Bronchial smooth muscle cell (primary cell): ENCODE results near the gene ADAMTSL5. TPM values are rescaled to one million over a fixed set of nuclear protein-coding genes. Genes with fewer than 3 reads are reported as not detected.

Source experiments
- total RNA-seq: library from RNA; depleted of rRNA; stranded (reverse); fragments of >200 nt; gene quantifications from 2 replicates; pipeline ENCODE4 v1.2.1, GENCODE V29; 2014

Gene ADAMTSL5, protein sequence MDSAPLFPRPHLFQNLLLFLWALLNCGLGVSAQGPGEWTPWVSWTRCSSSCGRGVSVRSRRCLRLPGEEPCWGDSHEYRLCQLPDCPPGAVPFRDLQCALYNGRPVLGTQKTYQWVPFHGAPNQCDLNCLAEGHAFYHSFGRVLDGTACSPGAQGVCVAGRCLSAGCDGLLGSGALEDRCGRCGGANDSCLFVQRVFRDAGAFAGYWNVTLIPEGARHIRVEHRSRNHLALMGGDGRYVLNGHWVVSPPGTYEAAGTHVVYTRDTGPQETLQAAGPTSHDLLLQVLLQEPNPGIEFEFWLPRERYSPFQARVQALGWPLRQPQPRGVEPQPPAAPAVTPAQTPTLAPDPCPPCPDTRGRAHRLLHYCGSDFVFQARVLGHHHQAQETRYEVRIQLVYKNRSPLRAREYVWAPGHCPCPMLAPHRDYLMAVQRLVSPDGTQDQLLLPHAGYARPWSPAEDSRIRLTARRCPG
- 3.9 and 4.7 TPM in 2 replicates for total RNA-seq

DNA sequence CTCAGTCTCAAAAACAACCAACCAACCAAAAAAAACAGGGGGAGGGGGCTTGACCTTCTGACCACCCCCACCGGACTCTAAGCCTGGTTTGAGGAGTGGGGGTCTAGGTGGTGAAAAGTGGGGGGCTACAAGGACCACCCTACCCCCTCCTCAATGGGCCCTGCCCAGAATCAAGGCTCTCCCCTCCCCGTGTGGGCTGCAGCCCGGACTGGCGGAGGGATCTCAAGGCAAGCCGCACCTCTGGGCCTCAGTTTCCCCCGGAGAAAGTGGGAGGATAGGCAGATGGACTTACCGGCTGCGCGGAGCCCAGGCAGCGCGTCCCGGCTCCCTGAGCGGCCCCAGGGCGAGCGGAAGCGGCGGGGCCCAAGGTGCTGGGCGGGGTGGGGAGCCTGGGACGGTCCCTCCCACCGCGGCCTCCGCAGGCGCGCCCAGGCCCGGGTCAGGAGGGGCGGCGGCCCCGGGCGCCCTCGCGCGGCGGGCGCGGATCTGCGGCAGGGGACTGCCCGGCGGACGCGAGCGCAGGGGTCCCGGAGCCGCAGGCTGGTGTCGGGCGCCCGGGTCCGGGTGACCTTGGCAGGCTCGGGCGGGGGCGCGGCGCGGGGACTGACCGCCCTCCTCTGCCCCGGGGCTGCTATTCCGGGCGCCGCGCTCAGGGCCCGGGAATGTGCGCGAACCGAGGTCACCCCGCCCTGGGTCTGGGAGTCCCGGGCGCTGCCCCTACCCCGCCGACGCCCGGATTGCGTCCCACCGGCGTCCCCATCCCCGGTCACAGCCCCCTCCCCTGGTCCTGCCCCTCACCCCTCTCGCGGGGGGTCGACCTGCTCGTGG, at the start of gene ADAMTSL5:
ADAMTSL5 (minus strand) TSS at position 349 of the 828 bp plus-strand sequence. CDS start 2,076 bp downstream, outside the sequence.

DNA sequence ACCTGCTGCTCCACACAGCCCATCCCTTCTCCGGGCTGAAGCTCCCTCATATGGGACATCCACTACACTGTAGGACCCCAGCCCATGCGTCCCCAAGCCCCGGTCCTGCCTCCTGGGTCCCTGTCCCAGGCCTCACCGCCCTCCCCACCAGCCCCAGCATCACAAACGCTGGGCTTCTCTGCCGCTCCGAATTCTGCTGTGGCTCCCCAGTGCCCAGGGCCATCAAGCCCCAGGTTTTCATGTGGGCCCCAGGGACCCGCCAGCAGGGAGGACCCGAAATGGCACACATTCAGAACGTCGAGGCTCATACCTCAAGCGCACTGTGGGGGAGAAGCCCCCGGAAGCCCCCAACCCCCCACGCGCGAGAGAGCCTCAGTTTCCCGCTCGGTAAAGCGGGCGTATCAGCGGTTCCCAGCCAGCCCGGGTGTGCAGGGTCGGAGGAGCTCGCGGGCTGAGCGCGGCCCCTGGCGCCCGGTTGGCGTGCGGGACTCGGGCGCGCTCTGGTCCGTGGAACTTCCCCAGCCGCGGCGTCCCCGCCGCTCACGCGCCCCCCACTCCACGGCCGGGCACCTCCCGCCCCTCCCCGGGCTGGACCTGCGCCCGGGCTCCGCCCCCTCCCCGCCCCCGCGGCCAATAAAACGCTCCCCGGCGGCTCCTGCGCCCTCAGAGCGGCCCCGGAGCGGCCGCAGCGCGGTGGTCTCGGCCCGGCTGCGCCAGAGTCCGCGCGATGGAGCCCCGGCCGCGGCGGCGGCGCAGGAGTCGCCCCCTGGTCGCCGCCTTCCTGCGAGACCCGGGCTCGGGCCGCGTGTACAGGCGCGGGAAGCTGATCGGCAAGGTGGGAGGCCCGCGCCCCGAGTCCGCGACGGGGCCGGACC, 10.8 kb upstream of the ADAMTSL5 start, which contains the start of gene PLK5:
PLK5 (plus strand) TSS at position 666 of the 875 bp plus-strand sequence. CDS start 2,920 bp downstream, outside the sequence.

DNA sequence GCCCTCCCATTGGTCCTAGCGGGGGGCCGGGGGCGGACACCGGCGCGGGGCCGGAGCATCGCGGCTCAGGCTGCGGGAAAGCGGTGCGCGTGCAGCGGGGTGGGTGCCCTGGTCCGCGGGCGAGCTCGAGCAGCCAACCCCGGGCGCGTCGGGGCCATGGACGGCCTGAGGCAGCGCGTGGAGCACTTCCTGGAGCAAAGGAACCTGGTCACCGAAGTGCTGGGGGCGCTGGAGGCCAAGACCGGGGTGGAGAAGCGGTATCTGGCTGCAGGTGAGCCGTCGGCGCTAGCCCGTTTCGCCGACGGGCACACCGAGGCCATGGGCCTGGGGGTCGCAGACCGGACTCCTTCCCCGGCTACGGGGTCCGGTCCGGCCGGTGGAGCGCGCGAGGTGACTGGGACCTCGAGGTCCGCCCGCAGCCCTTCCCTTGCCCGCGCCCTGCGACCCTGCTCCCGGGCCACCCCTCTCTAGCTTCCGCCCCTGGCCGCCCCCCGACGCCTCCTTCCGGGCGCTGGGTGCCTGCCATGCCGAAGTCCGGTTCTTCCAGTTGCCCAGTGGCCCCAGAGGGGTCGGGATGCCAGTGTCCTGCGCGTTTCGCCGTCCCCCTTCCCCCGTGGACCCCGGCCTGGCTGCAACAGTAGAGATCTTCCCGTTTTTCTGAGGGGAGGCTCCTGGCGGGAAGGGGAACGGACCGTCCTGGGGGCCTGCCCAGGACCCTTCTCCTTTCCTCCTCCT, 21.5 kb downstream of the ADAMTSL5 start, which contains the start of gene REEP6:
REEP6 (plus strand) TSS at position 68 of the 735 bp plus-strand sequence; CDS start at position 157, 89 bp downstream.

DNA sequence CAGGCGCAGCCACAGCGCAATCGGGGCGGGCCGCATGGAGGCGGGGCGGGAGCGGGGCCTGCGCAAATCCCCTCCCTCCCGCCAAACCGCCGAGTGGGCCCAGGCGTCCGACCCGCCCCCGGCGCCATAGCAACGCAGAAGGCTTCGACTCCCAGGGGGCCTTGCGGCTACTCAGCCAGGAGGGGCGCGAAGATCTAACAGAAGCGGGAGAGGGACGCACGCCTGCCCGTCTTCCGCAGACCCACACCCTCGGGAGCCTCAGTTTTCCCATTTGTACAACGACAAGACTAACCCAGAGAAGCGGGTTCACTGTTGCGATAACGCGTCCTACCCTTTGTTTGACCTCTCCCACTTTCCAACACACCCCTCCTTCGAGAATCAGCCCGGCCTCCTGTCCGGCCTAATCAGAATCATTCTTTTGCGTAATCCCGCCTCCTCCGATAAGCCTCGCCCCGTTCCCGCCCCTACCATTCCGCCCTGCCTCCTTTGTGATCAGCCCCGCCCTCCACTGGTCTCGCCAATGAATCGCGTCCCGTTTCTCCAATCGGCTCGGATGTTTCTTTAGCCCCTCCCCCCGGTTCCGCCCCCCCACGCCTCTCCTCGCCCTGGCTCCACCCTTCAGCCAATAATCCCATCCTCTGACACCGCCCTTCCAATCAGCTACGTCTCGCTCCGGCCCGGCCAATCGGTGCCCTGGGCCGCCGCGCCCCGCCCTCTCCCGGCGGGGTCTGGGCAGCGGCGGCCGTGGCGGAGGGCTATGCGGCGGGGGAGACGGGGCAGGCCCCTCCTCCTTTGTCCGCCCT, 22.3 kb downstream of the ADAMTSL5 start, which contains the start of gene PCSK4:
PCSK4 (minus strand) TSS at position 40 of the 803 bp plus-strand sequence; CDS start at position 36, 4 bp downstream.

DNA sequence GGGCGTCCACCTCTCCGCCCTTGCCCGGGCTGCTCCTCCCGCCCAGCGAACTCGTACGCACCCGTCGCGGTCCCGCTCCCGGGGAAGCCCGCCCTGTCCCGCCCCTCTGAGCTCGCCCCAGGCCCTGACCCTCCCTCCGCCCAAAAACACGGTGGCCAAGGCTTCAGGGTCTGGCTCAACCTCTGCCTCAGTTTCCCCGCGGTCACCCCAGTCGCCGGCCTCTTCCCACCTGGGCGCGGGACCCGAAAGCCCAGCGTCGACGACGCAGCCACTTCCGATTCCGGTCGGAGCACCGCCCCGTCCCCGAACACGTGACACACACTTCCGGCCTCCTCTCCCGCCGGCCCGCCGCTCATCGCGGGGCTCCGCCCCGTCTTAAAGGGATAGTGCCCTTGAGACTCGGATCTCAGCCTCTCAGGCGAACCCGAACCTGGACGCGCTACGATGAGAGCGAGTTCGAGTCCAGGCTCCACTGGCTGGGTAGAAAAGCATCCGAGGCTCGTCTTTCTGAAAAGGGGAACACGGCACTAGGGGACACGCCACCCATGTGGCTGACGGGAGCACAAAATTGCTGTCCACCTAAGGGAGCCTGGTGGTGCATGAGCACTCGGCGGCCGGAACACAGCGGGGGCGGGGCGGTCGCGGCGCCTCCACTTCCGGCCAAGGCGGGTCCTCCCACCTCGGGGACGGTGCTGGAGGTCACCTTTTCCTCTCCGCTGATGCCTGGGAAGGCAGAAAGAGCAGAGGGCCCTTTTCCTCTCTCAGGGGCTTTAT, 33.7 kb downstream of the ADAMTSL5 start, which contains the start of gene C19orf25:
C19orf25 (minus strand) TSS at position 282 of the 774 bp plus-strand sequence. CDS start 312 bp downstream, outside the sequence.

Other genes with a start within 250 kb of the ADAMTSL5 start
- gene CIRBP, start 243.7 kb downstream of the ADAMTSL5 start, total RNA-seq, result 134 and 212 TPM in 2 replicates
- 12.3 and 22.2 TPM in 2 replicates for gene FAM174C, start 237.5 kb downstream of the ADAMTSL5 start, total RNA-seq
- gene EFNA2, start 227.1 kb downstream of the ADAMTSL5 start, total RNA-seq, result not detected in 2 replicates
- 53.1 and 63.4 TPM in 2 replicates for gene NDUFS7, start 129.1 kb downstream of the ADAMTSL5 start, total RNA-seq
- 32.0 and 40.4 TPM in 2 replicates for gene GAMT, start 111.5 kb downstream of the ADAMTSL5 start, total RNA-seq
- gene DAZAP1, start 105.4 kb downstream of the ADAMTSL5 start, total RNA-seq, result 20.4 and 30.9 TPM in 2 replicates
- gene RPS15, start 74.6 kb downstream of the ADAMTSL5 start, total RNA-seq, result 253 and 340 TPM in 2 replicates
- 0.63 and 1.1 TPM in 2 replicates for gene APC2, start 62.9 kb downstream of the ADAMTSL5 start, total RNA-seq
- 17.9 and 23.0 TPM in 2 replicates for gene C19orf25, start 33.8 kb downstream of the ADAMTSL5 start, total RNA-seq
- gene PCSK4, start 22.7 kb downstream of the ADAMTSL5 start, total RNA-seq, result 0.95 and 2.2 TPM in 2 replicates
- gene REEP6, start 21.8 kb downstream of the ADAMTSL5 start, total RNA-seq, result 1.7 and 2.9 TPM in 2 replicates
- gene PLK5, start 11.1 kb upstream of the ADAMTSL5 start, total RNA-seq, result under 0.01 TPM in 1 of 2 replicates, not detected in the other
- 21.9 and 32.7 TPM in 2 replicates for gene MEX3D, start 55.3 kb upstream of the ADAMTSL5 start, total RNA-seq
- 64.8 and 69.3 TPM in 2 replicates for gene MBD3, start 79.8 kb upstream of the ADAMTSL5 start, total RNA-seq
- gene UQCR11, start 92.4 kb upstream of the ADAMTSL5 start, total RNA-seq, result 103 and 117 TPM in 2 replicates
- 33.4 and 49.2 TPM in 2 replicates for gene TCF3, start 139.6 kb upstream of the ADAMTSL5 start, total RNA-seq
- gene ONECUT3, start 240.5 kb upstream of the ADAMTSL5 start, total RNA-seq, result not detected in 2 replicates